SK-N-MC (cell line): ENCODE data around the gene AFDN.

ENCODE experiments used
- DNase-seq: peaks from one replicate; pipeline ENCODE4 v3.0.0-alpha.2; 2011; ENCODE audit warnings: low read depth, low spot score
- H3K27ac ChIP-seq: fragments of 200-600 bp; sonication (generic); 2 replicates; pipeline ENCODE4 v1.5.1; 2016; ENCODE audit warnings: mixed run types
- H3K36me3 ChIP-seq: fragments of 200-600 bp; sonication (generic); 2 replicates; pipeline ENCODE4 v1.6.1; 2017; ENCODE audit warnings: antibody characterized with exemption, low read length, mixed read lengths; ENCODE audit not compliant: insufficient read depth
- H3K4me3 ChIP-seq: fragments of 200-600 bp; sonication (generic); 2 replicates; pipeline ENCODE4 v1.5.1; 2016
- H3K9ac ChIP-seq: fragments of 200-600 bp; sonication (generic); 2 replicates; pipeline ENCODE4 v1.8.0; 2017; ENCODE audit warnings: mixed run types, mixed read lengths; ENCODE audit not compliant: insufficient read length
- H3K9me3 ChIP-seq: fragments of 200-600 bp; sonication (generic); 2 replicates; pipeline ENCODE4 v1.6.1; 2017; ENCODE audit warnings: low read depth, mild to moderate bottlenecking, antibody characterized with exemption, low read length, moderate library complexity, mixed read lengths
- EZH2 ChIP-seq: fragments of 200-600 bp; sonication (generic); IDR thresholded peaks from one replicate; pipeline ENCODE4 v1.6.1; 2017; ENCODE audit warnings: antibody characterized with exemption
- FOXP2 ChIP-seq: optimal IDR thresholded peaks from 2 replicates; pipeline ENCODE3; 2011; ENCODE audit warnings: mild to moderate bottlenecking, moderate library complexity; ENCODE audit not compliant: insufficient read depth; ENCODE audit errors: extremely low read length, control extremely low read depth
- POLR2AphosphoS5 ChIP-seq: IDR thresholded peaks from 2 replicates; pipeline ENCODE4 v1.6.1; 2012; ENCODE audit warnings: mild to moderate bottlenecking, low read depth, low read length, borderline replicate concordance

Gene AFDN

GRCh38 chr6:167820681-167821080 is 6.0 kb upstream of the AFDN start:
- Histone ChIP-seq H3K36me3 (no peaks in the 10 kb centered on the region), H3K9ac (no peak overlapping the region), H3K9me3 (no peaks in the 10 kb centered on the region), H3K27ac (no peak overlapping the region), H3K4me3 (no peak overlapping the region)
- TF ChIP-seq FOXP2 (no peak), POLR2AphosphoS5 (no peak), EZH2 (no peak)
- no peak for DNase-seq

GRCh38 chr6:167824591-167825331 is 1.9 kb upstream of the AFDN start:
- Histone ChIP-seq H3K9ac (no peak overlapping the region), H3K27ac (peak overlapping the region; percentile 71; the same call in 1 of the 2 replicates), H3K9me3 (no peaks in the 10 kb centered on the region), H3K4me3 (peak overlapping the region; percentile 92), H3K36me3 (no peaks in the 10 kb centered on the region)
- no peak for TF ChIP-seq EZH2
- no peak for TF ChIP-seq POLR2AphosphoS5
- no peak for TF ChIP-seq FOXP2
- DNase-seq = peak; percentile 69

GRCh38 chr6:167825332-167826229 is 1.1 kb upstream of the AFDN start:
- H3K9me3 ChIP-seq = no peaks in the 10 kb centered on the region
- peak overlapping the region; percentile 71; the same call in 1 of the 2 replicates for H3K27ac ChIP-seq
- H3K36me3 ChIP-seq = no peaks in the 10 kb centered on the region
- peak overlapping the region; percentile 92 for H3K4me3 ChIP-seq
- peak overlapping the region; percentile 78 for H3K9ac ChIP-seq
- DNase-seq = no peak
- no peak for TF ChIP-seq FOXP2
- TF ChIP-seq POLR2AphosphoS5 = no peak
- TF ChIP-seq EZH2 = no peak

- DNase-seq = no peak
- H3K36me3 ChIP-seq = no peaks in the 10 kb centered on the region
- no peak overlapping the region for H3K27ac ChIP-seq
- no peaks in the 10 kb centered on the region for H3K9me3 ChIP-seq
- peak overlapping the region; percentile 78 for H3K9ac ChIP-seq
- H3K4me3 ChIP-seq = peak overlapping the region; percentile 92
- TF ChIP-seq EZH2 = no peak
- no peak for TF ChIP-seq FOXP2
- TF ChIP-seq POLR2AphosphoS5 = no peak
Measured at GRCh38 chr6:167826230-167826895, 348 bp upstream of the AFDN start.

GRCh38 chr6:167827583-167828324 is 1.0 kb downstream of the AFDN start:
- TF ChIP-seq EZH2 (no peak), FOXP2 (no peak), POLR2AphosphoS5 (no peak)
- no peaks in the 10 kb centered on the region for H3K36me3 ChIP-seq
- no peak overlapping the region for H3K27ac ChIP-seq
- no peak for DNase-seq
- peak overlapping the region; percentile 74 for H3K4me3 ChIP-seq
- no peaks in the 10 kb centered on the region for H3K9me3 ChIP-seq
- H3K9ac ChIP-seq = peak overlapping the region; percentile 66

GRCh38 chr6:167828325-167828956 is 1.7 kb downstream of the AFDN start:
- no peak for DNase-seq
- no peak for TF ChIP-seq POLR2AphosphoS5
- no peak for TF ChIP-seq FOXP2
- TF ChIP-seq EZH2 = no peak
- H3K4me3 ChIP-seq = peak overlapping the region; percentile 74
- H3K36me3 ChIP-seq = no peaks in the 10 kb centered on the region
- peak overlapping the region; percentile 66 for H3K9ac ChIP-seq
- no peaks in the 10 kb centered on the region for H3K9me3 ChIP-seq
- H3K27ac ChIP-seq = no peak overlapping the region

- no peak for TF ChIP-seq FOXP2
- TF ChIP-seq EZH2 = no peak
- no peak for TF ChIP-seq POLR2AphosphoS5
- DNase-seq = no peak
- Histone ChIP-seq H3K9me3 (no peaks in the 10 kb centered on the region), H3K27ac (no peak overlapping the region), H3K4me3 (peak overlapping the region; percentile 17; the same call in 1 of the 2 replicates), H3K9ac (no peak overlapping the region), H3K36me3 (no peaks in the 10 kb centered on the region)
Measured at GRCh38 chr6:167829513-167829912, 2.8 kb downstream of the AFDN start.
